ENCODE data around the gene HSF5. TPM values are rescaled to one million over a fixed set of nuclear protein-coding genes. Genes with fewer than 3 reads are reported as not detected.

HSF5 gene
- total and polyA plus RNA-seq, 2 donors: 0.03 to 0.26 TPM

- Histone ChIP-seq H3K36me3 (ENCODE audit: insufficient read depth) (no peaks in the 10 kb centered on the region), H3K4me1 (ENCODE audit: insufficient read depth) (no peaks in the 10 kb centered on the region)
Measured at GRCh38 chr17:58527949-58528348, 39.7 kb upstream of the HSF5 start.

GRCh38 chr17:58527306-58527705 is 39.1 kb upstream of the HSF5 start:
- 88% methylated on average over 2 of the region's 2 CpGs for WGBS
- Histone ChIP-seq H3K4me1 (ENCODE audit: insufficient read depth) (no peaks in the 10 kb centered on the region), H3K27ac (ENCODE audit: low read depth) (no peak overlapping the region), H3K4me3 (ENCODE audit: low read depth, low read length) (no peak overlapping the region), H3K36me3 (ENCODE audit: insufficient read depth) (no peaks in the 10 kb centered on the region)
- DNase-seq (ENCODE audit: extremely low spot score): no peak

More at GRCh38 chr17:58527949-58528348, 39.7 kb upstream of the HSF5 start:
- no peak for DNase-seq (ENCODE audit: extremely low spot score)
- 63% methylated on average over 3 of the region's 3 CpGs for WGBS
- Histone ChIP-seq H3K4me3 (ENCODE audit: low read depth, low read length) (no peak overlapping the region), H3K27ac (ENCODE audit: low read depth) (no peak overlapping the region)

GRCh38 chr17:58525239-58525638 is 37.0 kb upstream of the HSF5 start:
- no peaks in the 10 kb centered on the region for H3K36me3 ChIP-seq (ENCODE audit: insufficient read depth)
- H3K4me3 ChIP-seq (ENCODE audit: low read depth, low read length): no peak overlapping the region
- H3K27ac ChIP-seq (ENCODE audit: low read depth): no peak overlapping the region
- no peaks in the 10 kb centered on the region for H3K4me1 ChIP-seq (ENCODE audit: insufficient read depth)
- no peak for DNase-seq (ENCODE audit: extremely low spot score)
- 37% methylated on average over 3 of the region's 3 CpGs for WGBS

- Histone ChIP-seq H3K4me1 (ENCODE audit: insufficient read depth) (no peaks in the 10 kb centered on the region), H3K36me3 (ENCODE audit: insufficient read depth) (no peaks in the 10 kb centered on the region), H3K4me3 (ENCODE audit: low read depth, low read length) (no peak overlapping the region), H3K27ac (ENCODE audit: low read depth) (no peak overlapping the region)
- no peak for DNase-seq (ENCODE audit: extremely low spot score)
- 93% methylated on average over 10 of the region's 10 CpGs for WGBS
Measured at GRCh38 chr17:58521680-58522079, 33.5 kb upstream of the HSF5 start.

- no peak for DNase-seq (ENCODE audit: extremely low spot score)
- Histone ChIP-seq H3K36me3 (ENCODE audit: insufficient read depth) (no peaks in the 10 kb centered on the region), H3K27ac (ENCODE audit: low read depth) (no peak overlapping the region), H3K4me1 (ENCODE audit: insufficient read depth) (no peaks in the 10 kb centered on the region), H3K4me3 (ENCODE audit: low read depth, low read length) (no peak overlapping the region)
- WGBS: 69% methylated on average over 15 of the region's 15 CpGs
Measured at GRCh38 chr17:58520843-58521430, 32.7 kb upstream of the HSF5 start.

GRCh38 chr17:58517928-58518609 is 29.9 kb upstream of the HSF5 start:
- peak; percentile 100 for DNase-seq (ENCODE audit: extremely low spot score)
- Histone ChIP-seq H3K4me3 (ENCODE audit: low read depth, low read length) (peak overlapping the region; percentile 53), H3K4me1 (ENCODE audit: insufficient read depth) (peaks cover 2% of the 10 kb centered on the region), H3K36me3 (ENCODE audit: insufficient read depth) (no peaks in the 10 kb centered on the region), H3K27ac (ENCODE audit: low read depth) (peak overlapping the region; percentile 84)
- WGBS: under 1% methylated on average over 39 of the region's 39 CpGs

- Histone ChIP-seq H3K27ac (ENCODE audit: low read depth) (peak overlapping the region; percentile 84), H3K4me1 (ENCODE audit: insufficient read depth) (peaks cover 2% of the 10 kb centered on the region), H3K36me3 (ENCODE audit: insufficient read depth) (no peaks in the 10 kb centered on the region), H3K4me3 (ENCODE audit: low read depth, low read length) (peak overlapping the region; percentile 41)
- under 1% methylated on average over 27 of the region's 27 CpGs for WGBS
- DNase-seq (ENCODE audit: extremely low spot score): no peak
Measured at GRCh38 chr17:58517378-58517927, 29.2 kb upstream of the HSF5 start.

GRCh38 chr17:58516644-58517377 is 28.6 kb upstream of the HSF5 start:
- no peaks in the 10 kb centered on the region for H3K36me3 ChIP-seq (ENCODE audit: insufficient read depth)
- peak overlapping the region; percentile 41 for H3K4me3 ChIP-seq (ENCODE audit: low read depth, low read length)
- peak overlapping the region; percentile 84 for H3K27ac ChIP-seq (ENCODE audit: low read depth)
- peaks cover 2% of the 10 kb centered on the region for H3K4me1 ChIP-seq (ENCODE audit: insufficient read depth)
- no peak for DNase-seq (ENCODE audit: extremely low spot score)
- WGBS: 45% methylated on average over 2 of the region's 2 CpGs

- Histone ChIP-seq H3K4me3 (ENCODE audit: low read depth, low read length) (no peak overlapping the region), H3K36me3 (ENCODE audit: insufficient read depth) (peaks cover 2% of the 10 kb centered on the region), H3K4me1 (ENCODE audit: insufficient read depth) (peaks cover 2% of the 10 kb centered on the region), H3K27ac (ENCODE audit: low read depth) (peak overlapping the region; percentile 70)
- 68% methylated on average over 2 of the region's 2 CpGs for WGBS
- no peak for DNase-seq (ENCODE audit: extremely low spot score)
Measured at GRCh38 chr17:58515286-58515685, 27.1 kb upstream of the HSF5 start.

- peak overlapping the region; percentile 70 for H3K27ac ChIP-seq (ENCODE audit: low read depth)
- H3K4me3 ChIP-seq (ENCODE audit: low read depth, low read length): peak overlapping the region; percentile 70
- H3K4me1 ChIP-seq (ENCODE audit: insufficient read depth): peaks cover 2% of the 10 kb centered on the region
- no peak for DNase-seq (ENCODE audit: extremely low spot score)
- 12% methylated on average over 11 of the region's 11 CpGs for WGBS
- H3K36me3 ChIP-seq (ENCODE audit: insufficient read depth): peaks cover 2% of the 10 kb centered on the region
Measured at GRCh38 chr17:58514770-58515157, 26.6 kb upstream of the HSF5 start.

GRCh38 chr17:58513965-58514769 is 26.0 kb upstream of the HSF5 start, which contains the start of gene MTMR4:
MTMR4 (minus strand) TSS chr17:58514638; CDS start chr17:58514407, 231 bp downstream.
- peak within 1 kb of the TSS; percentile 70 for H3K27ac ChIP-seq (ENCODE audit: low read depth)
- H3K36me3 ChIP-seq (ENCODE audit: insufficient read depth): peaks cover 2% of the 10 kb centered on the region
- H3K4me3 ChIP-seq (ENCODE audit: low read depth, low read length): peak within 1 kb of the TSS; percentile 70
- under 1% methylated on average over 62 of the region's 64 CpGs for WGBS
- peaks cover 2% of the 10 kb centered on the region for H3K4me1 ChIP-seq (ENCODE audit: insufficient read depth)
- DNase-seq (ENCODE audit: extremely low spot score): peak; percentile 62

- peak overlapping the region; percentile 70 for H3K4me3 ChIP-seq (ENCODE audit: low read depth, low read length)
- H3K36me3 ChIP-seq (ENCODE audit: insufficient read depth): peaks cover 2% of the 10 kb centered on the region
- 29% methylated on average over 14 of the region's 14 CpGs for WGBS
- no peak for DNase-seq (ENCODE audit: extremely low spot score)
- peaks cover 2% of the 10 kb centered on the region for H3K4me1 ChIP-seq (ENCODE audit: insufficient read depth)
- no peak overlapping the region for H3K27ac ChIP-seq (ENCODE audit: low read depth)
Measured at GRCh38 chr17:58513267-58513964, 25.2 kb upstream of the HSF5 start.

Measured in urinary bladder (tissue), 4 donors.